ENCODE results near the gene EDEM1.
"Not testable (repeated sequence)": the region's sequence is repeated elsewhere in the genome, so short reads cannot be mapped to it uniquely, and the experiment has no call there.

Gene EDEM1

DNA sequence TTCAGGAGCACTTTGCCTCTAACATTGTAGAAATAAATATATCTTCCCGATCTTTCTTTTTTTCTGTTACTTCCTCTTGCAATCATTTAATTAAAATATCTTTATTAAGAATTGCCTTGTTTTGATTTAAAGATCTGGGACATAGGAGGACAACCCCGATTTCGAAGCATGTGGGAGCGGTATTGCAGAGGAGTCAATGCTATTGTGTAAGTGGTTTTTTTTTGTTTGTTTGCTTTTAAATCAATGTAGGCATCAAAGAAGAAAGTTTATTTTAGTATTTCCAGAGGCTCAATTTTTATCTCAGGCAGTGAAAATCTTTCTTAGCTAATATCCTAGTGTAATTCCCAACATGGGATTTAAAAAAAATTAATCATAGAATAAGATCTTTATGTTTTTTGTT is 15.5 kb upstream of the EDEM1 start:
- DNase-seq (ENCODE audit: low read depth, low spot score): no peak

DNA sequence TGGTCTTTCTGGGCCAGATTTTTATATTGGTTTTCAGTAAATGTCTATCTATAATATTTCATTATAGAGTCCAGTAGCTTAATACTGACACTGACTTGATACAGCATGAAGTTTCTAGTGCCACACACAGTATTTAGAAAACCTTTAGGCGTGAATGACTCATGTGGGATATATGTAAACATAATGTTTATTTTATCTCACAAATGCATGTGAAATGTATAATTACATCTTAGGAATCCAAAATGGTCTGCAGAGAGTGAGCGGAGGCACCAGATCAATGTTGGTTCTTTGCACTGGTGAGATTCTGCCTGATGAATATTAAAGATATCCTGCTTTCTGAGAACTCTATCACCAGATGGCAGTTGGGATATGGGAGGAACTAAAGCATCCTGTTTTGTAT is 8.5 kb upstream of the EDEM1 start:
- not testable (repeated sequence) for DNase-seq (ENCODE audit: low read depth, low spot score)

DNA sequence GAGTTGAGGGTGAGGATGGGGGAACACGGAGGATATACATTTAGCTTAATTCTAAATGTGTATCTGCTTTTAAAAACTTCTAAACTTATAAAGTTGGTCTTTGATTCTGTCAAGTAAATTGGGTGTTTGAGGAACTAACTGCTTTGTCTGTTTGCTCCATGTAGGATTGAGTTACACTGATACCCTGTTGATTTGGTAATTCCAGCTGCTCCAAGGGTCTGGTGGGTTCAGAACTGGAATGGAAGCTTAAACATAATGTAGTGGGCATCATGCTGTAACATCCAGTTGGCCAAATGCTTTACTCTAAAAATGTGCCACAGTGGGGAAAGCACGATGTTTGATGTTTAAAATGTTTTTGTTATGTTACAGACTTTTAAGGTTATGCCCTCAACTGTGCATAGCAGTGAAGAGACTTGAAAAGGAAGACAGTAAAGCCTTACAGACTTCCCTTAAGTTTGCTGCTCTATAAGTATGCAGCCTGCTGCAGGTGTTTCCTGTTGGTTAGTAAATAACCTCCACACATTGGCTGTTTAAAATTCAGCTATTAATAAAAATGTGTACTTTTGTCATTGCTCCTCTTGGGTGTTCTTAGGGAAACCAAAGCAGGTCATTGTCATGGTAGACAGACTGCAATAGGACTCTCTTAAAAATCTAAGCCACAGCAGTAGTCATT is 5.9 kb upstream of the EDEM1 start:
- no peak for DNase-seq (ENCODE audit: low read depth, low spot score)

DNA sequence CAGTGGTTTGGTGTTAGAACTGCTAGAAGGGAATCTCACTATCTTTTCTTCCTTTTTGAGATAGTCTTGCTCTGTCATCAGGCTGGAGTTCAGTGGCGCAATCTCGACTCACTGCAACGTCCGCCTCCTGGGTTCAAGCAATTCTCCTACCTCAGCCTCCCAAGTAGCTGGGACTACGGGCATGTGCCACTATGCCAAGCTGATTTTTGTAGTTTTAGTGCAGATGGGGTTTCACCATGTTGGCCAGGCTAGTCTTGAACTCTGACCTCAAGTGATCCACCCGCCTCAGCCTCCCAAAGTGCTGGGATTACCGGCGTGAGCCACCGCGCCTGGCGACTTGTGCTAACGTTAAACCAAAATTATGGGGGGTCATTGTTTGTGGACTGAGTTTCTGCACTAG is 3.8 kb upstream of the EDEM1 start:
- not testable (repeated sequence) for DNase-seq (ENCODE audit: low read depth, low spot score)

DNA sequence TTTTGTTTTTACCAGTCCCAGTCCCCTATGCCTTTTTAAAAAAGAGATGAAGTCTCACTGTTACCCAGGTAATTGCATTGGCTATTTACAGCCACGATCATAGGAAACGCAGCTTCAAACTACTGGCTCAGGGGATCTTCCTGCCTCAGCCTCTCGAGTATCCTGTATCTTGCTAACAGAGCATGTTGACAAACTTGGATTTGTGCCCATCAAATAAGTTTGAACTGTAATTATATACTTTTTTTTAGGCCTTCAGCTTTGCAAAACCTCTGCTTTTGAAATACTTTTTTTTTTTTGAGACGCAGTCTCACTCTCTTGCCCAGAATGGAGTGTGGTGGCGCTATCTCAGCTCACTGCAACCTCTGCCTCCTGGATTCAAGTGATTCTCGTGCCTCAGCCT is 3.0 kb upstream of the EDEM1 start:
- DNase-seq (ENCODE audit: low read depth, low spot score): no peak

DNA sequence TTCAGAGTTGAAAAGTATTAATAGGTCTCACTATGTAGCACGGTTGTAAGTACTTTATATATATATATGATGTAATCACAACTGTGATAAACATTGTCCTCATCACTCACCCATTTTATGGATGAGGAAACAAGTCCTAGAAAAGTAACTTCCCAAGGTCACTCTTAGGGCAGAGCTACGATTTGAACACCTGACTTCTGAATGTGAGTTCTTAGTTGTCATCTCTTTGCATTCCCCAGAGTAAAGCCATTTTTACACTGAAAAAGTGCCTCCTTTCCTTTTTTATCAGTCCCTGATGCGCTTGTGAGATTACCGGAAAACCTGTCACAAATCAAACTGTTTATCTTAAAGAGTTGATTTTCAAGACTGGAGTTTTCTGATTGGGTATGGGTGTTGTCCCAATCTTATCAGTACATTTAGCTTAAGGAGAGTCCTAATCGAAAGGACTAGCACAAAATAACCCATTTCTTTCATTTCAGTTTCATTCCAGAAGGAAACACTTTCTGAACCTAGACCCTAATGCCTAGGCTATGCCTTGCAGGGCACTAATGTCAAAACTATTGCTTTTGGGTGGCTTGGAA is 2.3 kb upstream of the EDEM1 start:
- no peak for DNase-seq (ENCODE audit: low read depth, low spot score)

DNA sequence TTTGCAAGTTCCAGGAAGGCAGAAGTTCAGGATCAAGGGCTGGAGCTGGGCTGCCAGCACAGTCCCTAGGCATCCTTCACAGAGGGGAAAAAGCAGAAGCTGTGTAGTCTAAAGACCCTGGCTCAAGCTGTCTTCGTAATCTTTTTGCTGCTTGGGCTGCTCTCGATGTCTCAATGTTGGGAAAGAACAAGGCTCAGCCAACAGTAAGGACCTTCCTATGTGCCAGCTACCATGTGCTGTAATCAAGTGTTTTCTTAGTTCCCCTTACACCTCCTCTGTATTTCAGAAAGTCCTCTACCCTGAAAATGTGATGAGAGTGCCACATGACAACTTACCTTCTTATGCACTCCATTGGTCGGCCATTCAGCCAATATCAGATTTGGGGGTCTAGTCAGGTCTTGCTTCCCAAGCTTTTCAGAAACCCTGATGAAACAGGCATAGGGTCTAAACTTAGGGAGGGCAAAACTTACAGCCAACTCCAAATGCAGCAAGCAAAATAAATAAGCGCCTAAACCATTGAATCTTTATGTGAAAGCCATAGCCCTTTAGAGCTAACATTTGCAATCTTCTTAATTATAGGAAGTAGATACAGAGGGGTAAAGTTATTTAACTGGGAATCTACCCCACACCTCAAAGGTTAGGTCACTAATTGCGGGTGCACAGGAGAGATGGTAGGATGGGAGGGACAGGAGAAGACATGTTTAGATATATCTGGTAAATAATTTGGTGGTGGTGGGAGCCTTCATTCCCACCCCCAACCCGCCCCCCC is 1.2 kb upstream of the EDEM1 start:
- no peak for DNase-seq (ENCODE audit: low read depth, low spot score)

DNA sequence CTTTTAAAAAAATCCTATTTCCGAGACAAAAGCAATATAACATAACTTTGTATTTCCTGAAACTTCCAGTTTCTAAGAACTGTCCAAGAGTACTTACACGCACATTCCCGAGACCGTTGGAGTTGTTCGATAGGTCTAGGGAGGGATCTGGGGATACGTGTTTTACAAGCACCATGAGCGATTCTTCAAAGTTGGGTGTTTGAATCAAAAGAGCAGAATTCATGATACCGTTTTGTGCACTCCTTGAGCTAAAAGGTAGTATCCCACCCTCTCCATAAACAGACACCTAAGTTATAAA is 700 bp upstream of the EDEM1 start:
- DNase-seq (ENCODE audit: low read depth, low spot score): no peak

DNA sequence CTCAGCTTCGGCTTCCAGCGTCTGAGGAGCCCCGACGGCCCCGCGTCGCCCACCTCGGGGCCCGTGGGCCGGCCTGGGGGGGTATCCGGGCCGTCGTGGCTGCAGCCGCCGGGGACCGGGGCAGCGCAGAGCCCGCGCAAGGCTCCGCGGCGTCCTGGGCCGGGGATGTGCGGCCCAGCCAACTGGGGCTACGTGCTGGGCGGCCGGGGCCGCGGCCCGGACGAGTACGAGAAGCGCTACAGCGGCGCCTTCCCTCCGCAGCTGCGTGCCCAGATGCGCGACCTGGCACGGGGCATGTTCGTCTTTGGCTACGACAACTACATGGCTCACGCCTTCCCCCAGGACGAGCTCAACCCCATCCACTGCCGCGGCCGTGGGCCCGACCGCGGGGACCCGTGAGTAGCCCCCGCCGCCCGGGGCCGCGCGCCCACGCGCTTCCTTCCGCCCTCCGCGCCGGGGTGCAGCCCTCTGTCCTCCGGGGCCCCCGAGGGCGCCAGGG is 462 bp downstream of the EDEM1 start:
- DNase-seq (ENCODE audit: low read depth, low spot score): no peak

DNA sequence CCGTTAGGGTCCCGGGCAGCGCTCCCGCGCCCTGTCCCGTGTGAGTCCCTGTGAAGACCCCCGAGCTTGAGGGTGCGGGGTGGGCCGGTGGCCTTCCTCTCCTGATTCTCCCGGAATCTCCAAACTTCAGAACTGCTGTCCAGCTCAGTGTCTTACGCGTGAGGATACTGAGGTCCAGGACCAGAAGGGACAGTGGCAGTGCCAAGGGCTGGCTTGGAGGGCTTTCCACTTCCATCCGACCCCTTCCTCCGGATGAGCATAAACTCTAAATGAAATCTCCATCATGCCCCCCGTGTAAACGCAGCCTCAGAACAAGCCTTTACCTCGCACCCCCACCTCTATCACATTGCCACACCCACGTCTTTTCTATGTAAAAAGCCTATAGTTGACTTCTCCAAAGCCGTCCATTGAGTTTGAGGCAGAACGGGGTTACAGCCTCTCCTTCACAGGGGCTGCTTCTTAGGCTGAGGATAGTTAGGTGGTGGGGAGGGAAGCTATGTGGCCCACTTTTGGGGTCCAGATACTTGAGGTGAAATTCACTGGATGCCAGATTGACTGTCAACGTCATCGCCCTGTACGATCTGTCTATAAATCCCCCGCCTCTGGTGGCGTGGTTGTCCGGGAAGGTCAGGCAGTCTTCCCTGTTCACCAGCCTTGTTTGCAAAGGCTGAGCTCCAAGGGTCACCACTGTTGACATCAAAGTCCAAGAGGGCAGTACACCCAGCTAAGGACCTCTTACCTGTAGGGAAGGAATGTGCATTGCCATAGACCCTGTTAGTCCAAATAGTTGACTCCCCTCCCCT is 1.1 kb downstream of the EDEM1 start:
- DNase-seq (ENCODE audit: low read depth, low spot score): no peak

DNA sequence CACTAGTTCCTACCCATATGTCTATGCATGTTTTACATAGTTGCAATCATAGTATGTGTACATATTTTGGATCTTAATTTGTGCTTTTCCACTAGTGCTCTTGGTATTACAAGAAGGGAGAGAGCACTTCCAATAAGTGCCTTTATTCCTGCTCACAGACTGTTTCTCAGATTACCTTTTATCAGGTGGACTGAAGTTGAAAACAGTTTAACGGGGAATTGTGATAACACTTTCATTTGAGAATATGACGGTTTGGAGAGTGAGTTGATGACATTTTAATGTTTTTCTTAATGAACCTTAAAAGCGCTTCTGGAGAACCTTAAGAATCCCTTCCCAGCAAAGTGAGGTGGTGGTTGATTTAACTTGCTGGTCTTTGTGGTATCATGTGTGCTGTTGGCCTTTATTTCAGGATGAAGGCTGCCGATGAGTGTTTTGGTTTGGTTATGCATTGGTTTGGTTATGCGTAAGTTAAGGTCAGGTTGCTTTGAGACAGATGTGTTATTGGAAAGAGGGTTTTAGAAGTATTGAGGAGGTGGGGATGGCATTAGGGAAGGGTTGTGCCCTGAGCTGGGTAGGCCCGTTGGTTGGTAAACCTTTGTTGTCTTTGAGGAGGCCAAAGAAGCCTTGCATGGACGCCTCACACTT is 2.8 kb downstream of the EDEM1 start:
- no peak for DNase-seq (ENCODE audit: low read depth, low spot score)

DNA sequence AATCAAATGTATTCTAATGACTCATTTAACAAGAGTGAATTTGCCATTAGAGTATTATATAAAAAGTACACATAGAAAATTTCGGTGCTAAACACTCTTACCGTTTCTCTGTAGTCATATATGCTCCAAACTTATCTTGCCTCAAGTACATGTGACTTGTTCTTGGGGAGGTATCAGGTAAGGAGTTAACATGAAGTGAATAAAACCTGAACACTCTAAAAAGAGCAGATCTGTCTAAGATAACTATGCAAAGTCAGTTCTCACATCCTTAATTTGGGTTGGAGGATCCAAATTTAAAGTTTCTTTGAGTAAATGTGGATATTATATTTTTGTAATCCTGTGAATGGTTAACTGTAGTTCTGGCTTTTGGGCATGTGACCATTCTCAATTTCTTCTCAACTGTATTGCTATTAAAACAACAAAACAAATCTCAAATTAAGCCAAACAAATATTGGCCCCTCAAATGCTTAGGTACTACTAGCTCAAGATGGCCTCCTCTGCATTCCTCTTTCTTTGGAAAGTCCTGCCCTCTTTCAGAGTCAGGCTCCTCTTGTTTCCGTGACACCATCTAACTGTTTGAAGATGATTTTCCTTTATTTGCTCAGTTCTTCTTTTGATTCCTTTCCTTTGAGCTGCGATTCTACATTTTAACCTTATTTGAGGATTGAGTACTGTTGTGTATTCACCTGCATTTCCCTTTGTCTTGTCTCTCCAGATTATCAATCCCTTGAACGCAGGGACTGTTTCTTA is 4.2 kb downstream of the EDEM1 start:
- DNase-seq (ENCODE audit: low read depth, low spot score): no peak

DNA sequence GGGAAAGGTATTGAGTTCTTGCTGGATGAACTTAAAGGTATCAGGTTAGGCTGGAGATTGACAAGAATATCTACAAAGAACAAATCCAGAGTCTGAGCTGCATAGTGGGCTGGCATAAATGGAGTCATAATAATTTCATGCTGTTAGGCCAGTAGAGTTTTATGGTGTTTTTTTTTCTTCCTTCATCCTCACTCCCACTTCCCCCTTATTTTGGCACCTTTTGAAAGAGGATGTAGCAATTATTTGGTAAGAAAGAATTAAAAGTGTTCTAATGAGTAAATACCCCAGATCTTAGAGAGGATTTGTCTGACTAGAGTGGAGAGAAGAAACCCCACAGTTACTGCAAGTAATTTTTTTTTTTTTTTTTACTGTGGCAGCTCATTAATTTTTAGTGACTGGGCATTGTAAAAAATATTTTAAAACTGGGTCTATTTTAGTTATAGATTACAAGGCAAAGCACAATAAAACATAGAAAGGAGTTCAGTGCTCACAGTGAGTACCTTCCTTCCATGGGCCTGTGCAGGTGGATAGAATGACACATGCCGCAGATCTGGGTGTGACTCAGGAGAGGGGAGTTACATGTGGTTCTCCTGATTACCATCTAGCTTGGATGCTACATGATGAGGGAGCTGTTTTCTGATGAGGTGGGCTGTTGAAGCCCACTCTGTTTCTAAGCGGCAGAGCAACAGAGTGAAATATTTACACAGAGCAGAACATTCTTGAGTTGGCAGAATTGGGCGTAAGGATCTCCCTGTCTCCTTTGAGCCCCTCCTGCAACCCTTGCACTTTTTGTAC is 5.3 kb downstream of the EDEM1 start:
- DNase-seq (ENCODE audit: low read depth, low spot score): no peak

DNA sequence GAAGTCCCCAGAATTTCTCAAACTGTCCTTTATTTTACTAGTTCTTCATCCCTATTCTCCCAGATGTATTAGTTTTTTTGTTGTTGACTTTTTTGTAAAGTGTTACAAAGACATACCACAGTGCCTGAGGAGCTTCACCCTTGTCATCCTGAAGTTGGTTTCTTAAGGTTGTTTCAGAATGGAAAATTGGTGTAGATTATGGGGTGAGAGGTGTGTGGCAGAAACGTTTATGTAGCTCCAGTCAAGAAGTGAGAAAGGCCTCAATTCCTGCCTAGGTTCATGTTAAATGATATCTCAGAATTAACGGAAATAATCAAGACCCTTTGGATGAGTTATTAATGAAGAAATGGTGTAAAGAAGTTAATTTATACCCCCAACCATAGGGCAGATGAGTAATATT is 6.8 kb downstream of the EDEM1 start:
- no peak for DNase-seq (ENCODE audit: low read depth, low spot score)

DNA sequence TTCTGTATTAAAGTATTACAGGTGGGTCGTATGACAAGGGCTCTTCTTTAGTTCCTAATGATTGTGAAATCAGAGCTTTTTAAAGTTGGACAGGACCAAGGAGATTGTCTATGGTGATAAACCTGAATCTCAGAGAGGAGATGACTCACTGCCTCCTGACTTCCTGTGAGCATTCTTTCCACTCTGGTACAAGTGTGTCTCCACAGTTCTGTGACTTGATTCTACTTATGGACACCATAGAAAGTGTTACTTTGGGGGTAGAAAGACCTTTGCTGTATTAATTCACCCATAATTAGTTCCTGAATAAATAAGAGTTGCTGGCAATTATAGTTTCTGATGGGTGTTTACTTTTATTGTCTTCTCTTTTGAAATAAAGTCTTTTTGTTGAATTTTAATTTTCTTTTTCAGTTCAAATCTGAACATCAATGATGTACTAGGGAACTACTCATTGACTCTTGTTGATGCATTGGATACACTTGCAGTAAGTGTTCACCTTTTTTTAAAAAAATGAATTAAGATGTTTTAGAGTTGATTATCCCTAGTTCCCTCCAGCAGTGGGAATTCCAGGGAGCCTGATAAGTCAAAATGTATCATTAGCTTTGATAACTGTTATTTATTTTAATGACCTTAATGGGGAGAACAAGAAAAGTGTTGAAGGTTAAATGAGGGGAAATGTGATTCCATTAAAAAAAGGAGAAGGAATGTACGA is 7.4 kb downstream of the EDEM1 start:
- no peak for DNase-seq (ENCODE audit: low read depth, low spot score)

DNA sequence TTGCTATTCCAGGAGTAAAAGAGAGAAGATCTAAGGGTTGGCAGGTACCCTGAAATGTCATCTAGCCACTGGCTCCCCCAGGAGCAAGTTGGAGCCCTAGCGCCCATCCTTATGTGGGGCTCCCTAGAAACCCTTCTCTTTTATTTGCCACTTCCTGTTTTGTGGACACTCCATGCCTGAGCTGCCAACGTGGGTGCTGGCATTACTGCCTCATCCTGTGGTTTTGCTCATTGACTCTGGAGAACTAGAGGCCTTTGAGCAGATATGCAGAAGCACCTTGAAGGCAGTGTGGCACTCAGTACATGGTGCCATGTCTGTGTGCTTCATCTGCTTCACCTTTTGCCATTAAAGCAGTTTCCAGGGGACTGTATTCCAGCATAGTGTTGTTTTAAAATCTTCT is 8.1 kb downstream of the EDEM1 start:
- no peak for DNase-seq (ENCODE audit: low read depth, low spot score)

DNA sequence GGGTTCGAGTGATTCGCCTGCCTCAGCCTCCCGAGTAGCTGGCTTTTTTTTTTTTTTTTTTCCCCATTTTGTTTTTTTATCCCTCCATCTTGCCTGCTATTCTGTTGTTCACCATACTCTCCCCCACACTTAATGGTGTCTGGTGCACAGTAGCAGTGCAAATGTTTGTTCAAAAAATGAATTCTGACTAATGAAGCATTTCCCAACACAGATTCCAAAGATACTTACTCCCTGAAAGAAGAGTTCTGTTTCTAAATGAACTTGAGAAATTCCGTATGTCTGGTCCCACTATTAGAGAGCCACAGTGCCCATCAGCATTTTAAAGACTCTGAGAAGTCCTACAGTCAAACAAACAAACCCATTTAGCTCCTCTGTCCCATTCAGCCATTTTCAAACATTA is 9.5 kb downstream of the EDEM1 start:
- no peak for DNase-seq (ENCODE audit: low read depth, low spot score)

DNA sequence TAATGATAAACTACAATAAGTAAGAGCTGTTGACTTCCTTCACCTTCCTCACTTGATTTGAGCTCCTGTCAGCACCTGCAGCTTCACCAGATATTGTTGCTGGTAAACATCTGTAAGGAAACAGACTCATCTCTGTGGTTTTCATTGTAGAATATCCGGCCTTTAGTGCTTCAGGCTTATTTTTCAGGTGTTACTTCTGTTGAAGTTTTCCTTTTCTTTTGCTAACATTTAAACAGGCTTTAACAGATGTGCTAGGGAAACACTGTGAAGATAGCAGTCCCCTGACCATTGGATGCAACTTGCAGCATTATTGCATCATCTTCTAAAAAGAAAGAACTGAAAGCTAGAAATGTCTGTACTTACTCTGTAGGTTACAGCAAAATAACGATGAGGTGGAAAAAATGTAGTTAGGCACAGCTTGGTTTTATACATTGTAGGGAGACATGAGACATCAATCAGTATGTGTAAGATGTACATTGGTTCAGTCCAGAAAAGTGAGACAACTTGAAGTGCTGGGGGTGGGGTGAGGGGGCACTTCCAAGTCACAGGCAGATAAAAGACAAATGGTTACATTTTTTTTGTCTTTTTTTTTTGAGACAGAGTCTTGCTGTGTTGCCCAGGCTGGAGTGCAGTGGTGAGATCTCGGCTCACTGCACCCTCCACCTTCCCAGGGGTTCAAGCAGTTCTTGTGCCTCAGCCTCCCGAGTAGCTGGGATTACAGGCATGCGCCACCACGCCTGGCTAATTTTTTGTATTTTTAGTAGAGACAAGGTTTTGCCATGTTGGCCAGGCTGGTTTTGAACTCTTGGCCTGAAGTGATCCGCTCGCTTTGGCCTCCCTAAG is 10.2 kb downstream of the EDEM1 start:
- no peak for DNase-seq (ENCODE audit: low read depth, low spot score)

DNA sequence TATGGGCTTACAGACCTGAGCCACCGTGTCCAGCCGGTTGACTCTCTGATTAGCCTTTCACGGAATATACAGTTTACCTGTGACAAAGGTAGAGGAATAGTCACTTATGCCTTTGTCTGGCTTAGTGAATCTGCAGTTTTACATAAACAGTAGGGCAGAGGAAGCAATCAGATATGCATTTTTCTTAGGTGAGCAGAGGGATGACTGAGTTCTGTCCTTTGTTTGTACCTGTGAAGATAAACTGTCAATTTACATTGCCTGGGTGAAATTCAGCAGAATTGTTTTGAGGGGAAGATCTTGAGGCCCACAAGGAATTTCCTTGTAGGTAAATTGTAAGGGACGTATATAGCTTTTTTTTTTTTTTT is 10.8 kb downstream of the EDEM1 start:
- no peak for DNase-seq (ENCODE audit: low read depth, low spot score)
